NCI-H748 treated with DMSO at 0.1 percent for 48 hours (cell line): ENCODE measurements around the gene ZNF81.
"Not testable (repeated sequence)": the region's sequence is repeated elsewhere in the genome, so short reads cannot be mapped to it uniquely, and the experiment has no call there.

Experiments used
- DNase-seq: peaks from one replicate; lab custom pipeline; 2025; lab: John Stamatoyannopoulos, UW

ZNF81 gene

GRCh38 chrX:47836164-47837072 lies at the start of gene ZNF81:
ZNF81 (plus strand) TSS chrX:47836902; CDS start chrX:47846268, 9,366 bp downstream.
- peak; percentile 88 for DNase-seq

GRCh38 chrX:47796433-47796906 lies 40.2 kb upstream of the ZNF81 start:
- DNase-seq = no peak

- no peak for DNase-seq
Observed at GRCh38 chrX:47797084-47797483, 39.6 kb upstream of the ZNF81 start.

GRCh38 chrX:47798861-47799260 lies 37.8 kb upstream of the ZNF81 start:
- DNase-seq = no peak

- DNase-seq = no peak
Observed at GRCh38 chrX:47802589-47802988, 34.1 kb upstream of the ZNF81 start.

- DNase-seq = peak; percentile 27
Observed at GRCh38 chrX:47803103-47803502, 33.6 kb upstream of the ZNF81 start.

- DNase-seq = no peak
Observed at GRCh38 chrX:47804315-47804714, 32.4 kb upstream of the ZNF81 start.

GRCh38 chrX:47805844-47806243 lies 30.9 kb upstream of the ZNF81 start:
- DNase-seq = not testable (repeated sequence)

- DNase-seq = not testable (repeated sequence)
Observed at GRCh38 chrX:47806415-47807271, 30.1 kb upstream of the ZNF81 start.

GRCh38 chrX:47807272-47807538 lies 29.5 kb upstream of the ZNF81 start:
- not testable (repeated sequence) for DNase-seq

- no peak for DNase-seq
Observed at GRCh38 chrX:47807548-47807947, 29.2 kb upstream of the ZNF81 start.

- no peak for DNase-seq
Observed at GRCh38 chrX:47808904-47809788, 27.6 kb upstream of the ZNF81 start.

GRCh38 chrX:47814851-47815250 lies 21.9 kb upstream of the ZNF81 start:
- DNase-seq = no peak

- no peak for DNase-seq
Observed at GRCh38 chrX:47815901-47816845, 20.5 kb upstream of the ZNF81 start.

GRCh38 chrX:47817421-47817820 lies 19.3 kb upstream of the ZNF81 start:
- no peak for DNase-seq

GRCh38 chrX:47817897-47818296 lies 18.8 kb upstream of the ZNF81 start:
- DNase-seq = no peak

- DNase-seq = no peak
Observed at GRCh38 chrX:47828984-47829383, 7.7 kb upstream of the ZNF81 start.

GRCh38 chrX:47831788-47832187 lies 4.9 kb upstream of the ZNF81 start:
- DNase-seq = peak; percentile 21

GRCh38 chrX:47838361-47838760 lies 1.7 kb downstream of the ZNF81 start:
- no peak for DNase-seq

GRCh38 chrX:47840111-47840510 lies 3.4 kb downstream of the ZNF81 start:
- no peak for DNase-seq

GRCh38 chrX:47843363-47843762 lies 6.7 kb downstream of the ZNF81 start:
- no peak for DNase-seq
